IPS-NIHi7 (cell line): Measurements from ENCODE around the gene COL4A1.
A peak's percentile ranks its signal among the peaks of the same experiment; 100 is the strongest.

Source experiments
- DNase-seq: peaks from one replicate; pipeline ENCODE4 v3.0.0; 2012; ENCODE audit warnings: mixed read lengths; ENCODE audit errors: extremely low spot score

Gene COL4A1

GRCh38 chr13:110306960-110307766, at the start of gene COL4A1, which contains the start of gene COL4A2:
Gene COL4A1, minus strand, starts transcription at chr13:110307157. Its CDS starts 130 bp downstream, at chr13:110307027.
Gene COL4A2, plus strand, starts transcription at chr13:110307284. Its CDS starts 620 bp downstream, at chr13:110307904.
- DNase-seq: peak; percentile 69

GRCh38 chr13:110356362-110356761, 49.4 kb upstream of the COL4A1 start:
- no peak for DNase-seq

GRCh38 chr13:110354715-110355473, 47.9 kb upstream of the COL4A1 start:
- no peak for DNase-seq

DNA sequence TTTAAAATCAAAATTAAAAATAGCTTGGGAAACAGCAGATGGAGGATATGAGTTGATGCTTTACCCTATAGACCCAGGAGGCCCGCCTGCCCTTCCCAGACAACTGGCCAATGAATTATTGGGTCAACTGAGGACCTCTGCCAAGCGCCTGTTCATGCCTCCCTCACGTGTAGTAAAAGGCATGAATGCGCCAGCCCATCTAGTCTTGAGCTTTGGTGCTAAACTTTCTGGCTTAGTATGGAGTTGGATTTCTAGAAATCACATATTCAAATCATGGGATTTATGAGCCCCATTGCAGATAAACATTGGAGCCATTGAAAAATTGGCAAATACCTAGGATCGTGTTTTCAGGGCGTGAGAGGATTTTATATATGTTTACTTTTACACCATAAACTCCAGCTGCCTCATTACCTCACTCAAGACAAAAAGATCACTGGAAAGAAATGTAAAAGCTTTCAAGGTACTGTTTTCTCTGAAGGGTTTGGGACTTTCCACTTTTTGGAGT, 47.2 kb upstream of the COL4A1 start:
- DNase-seq: no peak

GRCh38 chr13:110353339-110353977, 46.5 kb upstream of the COL4A1 start:
- DNase-seq: no peak

- peak; percentile 61 for DNase-seq
These were observed 45.8 kb upstream of the COL4A1 start for GRCh38 chr13:110352735-110353134.

GRCh38 chr13:110351636-110352420, 44.9 kb upstream of the COL4A1 start:
- no peak for DNase-seq

DNA sequence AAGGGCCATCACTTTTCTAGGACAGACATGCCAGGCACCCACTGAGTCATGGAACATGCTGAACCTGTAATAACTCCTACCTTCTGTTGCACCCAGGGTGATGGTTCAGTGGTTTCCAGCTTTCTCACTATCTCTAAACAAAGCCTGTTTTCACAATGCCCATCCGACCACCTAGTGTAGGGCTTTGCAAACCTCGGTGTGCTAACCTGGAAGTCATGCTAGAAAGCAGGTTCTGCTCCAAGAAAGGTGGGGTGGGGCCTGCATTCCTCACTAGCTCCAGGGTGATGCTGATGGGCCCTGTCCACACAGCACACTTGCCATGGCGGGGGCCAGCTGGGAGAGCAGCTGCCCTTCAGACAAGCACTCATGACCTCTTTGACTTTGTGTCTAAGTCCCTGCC, 43.6 kb upstream of the COL4A1 start:
- no peak for DNase-seq

- no peak for DNase-seq
These were observed 43.1 kb upstream of the COL4A1 start for GRCh38 chr13:110350049-110350448.

DNA sequence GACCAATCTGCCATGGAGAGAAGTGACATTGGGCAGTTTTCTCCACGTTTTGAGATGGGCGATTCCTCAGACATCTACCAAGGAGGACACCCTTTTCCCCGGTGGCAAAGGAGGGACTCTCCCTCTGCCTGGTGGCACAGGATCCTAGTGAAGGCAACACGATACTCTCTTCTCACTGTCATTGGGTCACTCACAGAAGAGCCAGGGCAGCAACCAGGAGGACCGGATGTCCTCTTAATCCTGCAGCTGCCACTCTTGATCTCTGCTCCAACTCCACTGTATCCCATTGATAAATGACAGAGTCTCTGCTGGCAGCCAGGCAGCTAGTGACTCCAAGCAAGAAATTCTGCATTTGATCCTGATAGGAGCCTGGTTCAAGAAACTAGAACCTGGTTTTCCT, 42.3 kb upstream of the COL4A1 start:
- DNase-seq: no peak

DNA sequence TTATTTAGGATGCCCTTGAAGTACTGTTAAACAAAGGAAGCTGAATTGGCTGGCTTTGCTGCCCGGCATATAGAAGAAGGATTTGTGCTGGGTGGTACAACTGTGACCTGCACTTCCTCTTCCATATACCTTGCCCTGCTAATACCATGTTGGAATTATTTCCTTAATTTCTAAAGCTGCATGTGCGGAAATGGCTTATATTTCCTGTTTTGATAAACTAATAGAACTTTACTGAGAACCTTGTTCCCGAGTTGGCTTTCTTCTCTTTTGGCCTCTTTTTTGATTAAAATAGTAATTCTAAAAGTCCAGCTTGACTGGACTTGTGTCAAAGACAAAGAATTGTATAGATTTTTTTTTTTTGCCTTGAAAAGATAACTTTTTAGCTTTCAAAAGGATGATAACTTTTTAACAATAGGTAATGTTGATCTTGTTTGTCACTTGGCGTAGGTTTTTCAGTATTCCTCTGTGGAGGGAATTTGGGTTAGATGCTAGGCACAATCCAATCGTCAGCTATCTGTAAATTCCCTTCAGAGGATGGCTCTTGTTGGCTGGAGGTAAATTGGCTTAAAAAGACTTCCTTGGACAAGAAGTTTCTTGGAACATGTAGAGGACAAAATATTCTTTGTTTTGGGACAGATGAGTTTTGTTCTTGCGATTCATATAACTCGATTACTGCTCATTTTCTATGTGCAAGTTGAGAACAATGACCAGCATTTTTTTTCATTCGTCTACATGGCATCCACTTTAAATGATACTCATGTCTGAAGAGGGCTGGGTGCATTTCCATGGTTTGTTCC, 41.5 kb upstream of the COL4A1 start:
- no peak for DNase-seq

- no peak for DNase-seq
These were observed 40.8 kb upstream of the COL4A1 start for GRCh38 chr13:110347535-110348308.

GRCh38 chr13:110347088-110347487, 40.1 kb upstream of the COL4A1 start:
- DNase-seq: no peak

DNA sequence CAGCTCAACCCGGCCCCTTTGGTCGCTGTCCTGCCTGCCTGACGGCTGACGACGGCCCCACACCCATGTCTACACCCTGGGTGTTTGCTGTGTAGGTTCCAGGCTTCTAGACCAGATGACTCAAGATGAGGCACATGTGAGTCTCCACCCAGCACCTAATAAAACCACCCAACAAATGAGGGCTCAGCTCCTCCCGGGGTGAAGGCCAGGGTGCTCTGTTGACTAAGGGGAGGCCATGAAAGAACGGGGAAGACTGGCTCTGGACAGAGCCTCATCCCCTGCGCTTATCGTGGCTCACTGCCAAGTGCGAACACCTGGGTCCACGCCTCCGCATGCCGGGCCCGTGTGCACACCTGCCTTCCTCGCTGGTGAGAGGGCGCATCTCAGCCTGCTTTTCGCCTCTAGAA, 39.7 kb upstream of the COL4A1 start:
- DNase-seq: no peak

GRCh38 chr13:110345701-110346100, 38.7 kb upstream of the COL4A1 start:
- no peak for DNase-seq

DNA sequence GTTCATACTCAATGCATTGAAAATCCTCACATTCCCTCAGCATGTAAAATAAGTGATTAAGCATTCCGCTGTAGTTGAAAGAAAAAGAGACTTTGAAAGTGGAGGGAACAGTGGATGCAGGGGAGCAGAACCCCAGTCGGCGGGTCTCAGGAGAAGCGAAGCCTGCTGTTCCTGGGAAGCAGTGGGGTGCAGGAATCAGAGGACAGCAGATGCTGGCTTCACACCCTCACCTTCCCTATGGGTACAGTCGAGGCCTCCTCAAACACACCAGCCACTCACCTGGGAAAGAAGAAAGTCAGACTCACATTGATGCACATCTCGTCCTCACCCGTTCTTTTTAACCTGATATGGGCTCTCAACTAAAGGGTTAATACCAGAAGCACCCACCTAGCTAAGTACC, 38.3 kb upstream of the COL4A1 start:
- DNase-seq: no peak

DNA sequence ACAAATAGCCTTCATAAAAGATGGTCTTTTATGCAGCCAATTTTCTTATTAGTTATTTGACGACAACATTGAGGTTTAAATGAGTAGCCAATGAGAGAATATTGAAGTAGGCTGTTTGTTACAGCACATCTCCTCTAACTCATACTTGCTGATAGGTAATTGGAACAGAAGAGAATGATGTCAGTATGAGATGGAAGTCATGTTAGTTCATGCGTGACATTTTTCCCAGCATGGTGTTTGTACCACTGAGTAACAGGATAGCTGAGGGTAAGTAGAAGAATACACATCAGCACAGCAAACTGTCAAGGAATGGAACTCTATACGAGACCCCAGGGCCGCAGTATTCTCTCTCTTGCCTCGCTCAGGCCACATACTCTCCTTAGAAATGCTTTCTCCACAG, 37.4 kb upstream of the COL4A1 start:
- DNase-seq: no peak

- DNase-seq: no peak
These were observed 36.4 kb upstream of the COL4A1 start for GRCh38 chr13:110343241-110343865.

GRCh38 chr13:110342474-110342873, 35.5 kb upstream of the COL4A1 start:
- no peak for DNase-seq
